Measurements from ENCODE around the gene RASSF8.

Gene RASSF8

DNA sequence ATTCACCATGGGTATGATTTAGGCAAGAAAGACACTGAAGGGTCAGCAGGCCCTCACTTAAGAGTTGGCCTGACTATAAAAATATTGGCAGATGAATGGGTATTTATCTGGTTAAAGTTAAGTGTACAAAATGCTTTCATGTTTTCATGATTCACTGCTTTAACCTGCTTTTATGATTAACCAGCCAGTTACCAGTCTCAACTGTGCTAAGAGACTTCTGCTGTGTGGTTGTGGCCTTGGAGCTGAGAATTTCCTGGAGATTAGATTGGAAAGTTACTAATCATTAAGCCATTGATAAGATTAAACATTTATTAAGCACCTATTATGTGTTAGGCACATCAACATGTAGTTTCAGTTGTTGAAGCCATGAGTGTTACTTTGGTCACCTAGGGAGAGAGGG, 68.9 kb downstream of the RASSF8 start:
- no peak for ATAC-seq (replicated peaks; ENCODE audit: extremely low read depth, poor library complexity, severe bottlenecking)
- Mint-ChIP-seq H3K27me3 (peaks cover 18% of the 10 kb centered on the region), H3K4me1 (no peaks in the 10 kb centered on the region), H3K27ac (ENCODE audit: low read depth) (no peak overlapping the region), H3K9me3 (no peaks in the 10 kb centered on the region), H3K36me3 (ENCODE audit: insufficient read depth) (peaks cover 1% of the 10 kb centered on the region), H3K4me3 (no peak overlapping the region)
- no peak for DNase-seq (ENCODE audit: low spot score in 2 of 2)

GRCh38 chr12:26028953-26029735, 70.7 kb downstream of the RASSF8 start:
- ATAC-seq (replicated peaks; ENCODE audit: extremely low read depth, poor library complexity, severe bottlenecking) (no peak), DNase-seq (ENCODE audit: low spot score in 2 of 2) (no peak)
- Mint-ChIP-seq H3K27me3 (peaks cover 16% of the 10 kb centered on the region), H3K9me3 (no peaks in the 10 kb centered on the region), H3K4me3 (no peak overlapping the region), H3K27ac (ENCODE audit: low read depth) (no peak overlapping the region), H3K36me3 (ENCODE audit: insufficient read depth) (no peaks in the 10 kb centered on the region), H3K4me1 (no peaks in the 10 kb centered on the region)

DNA sequence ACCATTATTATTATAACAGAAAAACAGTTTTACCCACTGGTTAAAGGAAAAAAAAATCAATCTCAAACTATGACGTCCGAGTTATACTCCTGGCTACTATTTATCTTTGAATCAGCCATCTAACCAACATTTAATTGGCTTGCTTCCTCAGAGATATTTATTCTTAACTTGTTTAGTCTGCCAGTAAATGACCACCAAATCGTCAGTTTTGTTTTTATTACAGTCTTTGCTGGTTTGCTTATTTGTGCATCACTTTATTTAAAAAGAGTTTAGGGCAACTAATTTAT, 71.2 kb downstream of the RASSF8 start:
- H3K27me3 Mint-ChIP-seq = peaks cover 19% of the 10 kb centered on the region
- H3K4me3 Mint-ChIP-seq = no peak overlapping the region
- H3K27ac Mint-ChIP-seq (ENCODE audit: low read depth) = no peak overlapping the region
- H3K4me1 Mint-ChIP-seq = no peaks in the 10 kb centered on the region
- H3K36me3 Mint-ChIP-seq (ENCODE audit: insufficient read depth) = no peaks in the 10 kb centered on the region
- DNase-seq (ENCODE audit: low spot score in 2 of 2) = no peak
- no peaks in the 10 kb centered on the region for H3K9me3 Mint-ChIP-seq
- no peak for ATAC-seq (replicated peaks; ENCODE audit: extremely low read depth, poor library complexity, severe bottlenecking)

DNA sequence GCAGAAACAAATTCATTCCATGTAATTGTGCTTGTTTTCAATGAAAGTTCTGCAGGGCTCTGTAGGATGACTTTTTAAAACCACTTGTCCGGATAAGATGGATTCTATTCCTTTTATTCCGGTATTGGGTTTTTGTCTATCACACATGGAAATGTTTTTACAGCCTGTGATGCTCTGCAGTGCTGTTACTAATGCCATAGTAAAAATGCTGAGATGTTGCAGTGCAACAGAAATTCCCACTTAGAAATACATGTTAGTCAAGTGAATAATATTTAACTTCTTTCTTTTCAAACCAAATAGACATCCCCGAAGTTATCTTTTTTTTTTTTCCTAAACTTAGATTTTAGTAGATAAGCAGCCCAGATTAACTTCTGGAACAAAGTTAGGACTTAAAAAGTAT, 71.9 kb downstream of the RASSF8 start:
- Mint-ChIP-seq H3K27ac (ENCODE audit: low read depth) (no peak overlapping the region), H3K9me3 (no peaks in the 10 kb centered on the region), H3K27me3 (peaks cover 19% of the 10 kb centered on the region), H3K36me3 (ENCODE audit: insufficient read depth) (no peaks in the 10 kb centered on the region), H3K4me3 (no peak overlapping the region), H3K4me1 (no peaks in the 10 kb centered on the region)
- ATAC-seq (replicated peaks; ENCODE audit: extremely low read depth, poor library complexity, severe bottlenecking) (no peak), DNase-seq (ENCODE audit: low spot score in 2 of 2) (no peak)

DNA sequence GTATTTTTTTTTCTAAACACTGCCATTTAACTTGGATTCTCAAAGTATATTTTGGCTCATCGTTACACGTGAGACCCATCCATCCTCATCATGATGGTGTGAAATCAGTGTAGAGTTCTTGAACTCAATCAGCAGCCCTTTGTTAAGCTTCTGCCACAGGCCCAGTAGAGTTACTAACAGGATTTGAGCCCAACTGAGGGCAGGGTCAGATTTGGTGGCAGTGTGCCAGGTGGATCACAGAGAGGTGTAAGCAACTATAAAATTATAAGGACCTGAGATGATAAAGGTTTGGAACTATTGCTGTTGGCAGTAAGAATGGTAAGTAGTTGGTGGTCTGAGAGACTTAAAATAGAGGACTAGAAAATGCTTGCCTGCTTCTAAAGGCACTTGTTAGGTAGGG, 72.8 kb downstream of the RASSF8 start:
- no peak overlapping the region for H3K4me3 Mint-ChIP-seq
- no peak overlapping the region for H3K27ac Mint-ChIP-seq (ENCODE audit: low read depth)
- no peaks in the 10 kb centered on the region for H3K9me3 Mint-ChIP-seq
- DNase-seq (ENCODE audit: low spot score in 2 of 2) (no peak), ATAC-seq (replicated peaks; ENCODE audit: extremely low read depth, poor library complexity, severe bottlenecking) (no peak)
- H3K27me3 Mint-ChIP-seq = peaks cover 19% of the 10 kb centered on the region
- no peaks in the 10 kb centered on the region for H3K4me1 Mint-ChIP-seq
- H3K36me3 Mint-ChIP-seq (ENCODE audit: insufficient read depth) = no peaks in the 10 kb centered on the region

DNA sequence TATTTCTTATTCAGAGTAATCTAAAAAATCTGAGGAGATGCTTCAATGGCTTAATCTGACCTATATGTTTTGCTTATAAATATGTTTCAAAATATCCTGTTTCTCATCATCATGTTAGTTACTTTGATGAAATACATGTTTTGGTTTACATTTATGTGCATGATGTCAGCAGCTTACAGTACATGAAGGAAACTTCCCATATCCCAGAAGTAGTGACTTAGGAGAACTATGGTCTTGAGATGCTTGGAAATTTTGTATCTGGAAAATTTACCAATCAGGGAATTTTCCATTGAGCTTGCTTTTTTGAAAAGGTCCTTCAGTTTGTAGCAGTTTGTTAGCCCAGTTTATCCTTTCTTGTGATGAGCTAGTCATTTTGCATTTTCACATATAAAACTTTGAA, 73.3 kb downstream of the RASSF8 start:
- Mint-ChIP-seq H3K36me3 (ENCODE audit: insufficient read depth) (no peaks in the 10 kb centered on the region), H3K27ac (ENCODE audit: low read depth) (no peak overlapping the region), H3K4me3 (no peak overlapping the region), H3K27me3 (peaks cover 19% of the 10 kb centered on the region), H3K9me3 (no peaks in the 10 kb centered on the region), H3K4me1 (no peaks in the 10 kb centered on the region)
- DNase-seq (ENCODE audit: low spot score in 2 of 2) (no peak), ATAC-seq (replicated peaks; ENCODE audit: extremely low read depth, poor library complexity, severe bottlenecking) (no peak)

DNA sequence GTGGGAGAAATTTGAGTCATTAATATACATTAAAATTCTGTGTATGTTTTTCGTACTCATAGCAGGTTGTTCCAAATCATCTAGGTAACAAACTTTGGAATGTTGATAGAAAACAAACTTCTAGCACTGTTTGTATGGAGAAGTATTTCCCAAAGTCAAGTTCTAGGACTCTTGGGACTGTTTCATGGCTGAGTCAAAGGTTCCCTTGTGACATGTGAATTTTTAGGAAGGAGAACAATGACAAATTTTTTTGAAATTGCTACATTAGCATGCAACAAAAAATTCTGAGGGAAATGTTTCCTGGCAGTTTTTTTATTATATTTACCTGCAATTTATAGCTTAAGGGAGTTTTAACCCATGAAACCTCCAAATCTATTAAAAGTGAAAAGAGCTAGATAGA, 73.8 kb downstream of the RASSF8 start:
- ATAC-seq (replicated peaks; ENCODE audit: extremely low read depth, poor library complexity, severe bottlenecking) (no peak), DNase-seq (ENCODE audit: low spot score in 2 of 2) (no peak)
- Mint-ChIP-seq H3K36me3 (ENCODE audit: insufficient read depth) (no peaks in the 10 kb centered on the region), H3K27me3 (peaks cover 19% of the 10 kb centered on the region), H3K27ac (ENCODE audit: low read depth) (no peak overlapping the region), H3K9me3 (no peaks in the 10 kb centered on the region), H3K4me1 (no peaks in the 10 kb centered on the region), H3K4me3 (no peak overlapping the region)

DNA sequence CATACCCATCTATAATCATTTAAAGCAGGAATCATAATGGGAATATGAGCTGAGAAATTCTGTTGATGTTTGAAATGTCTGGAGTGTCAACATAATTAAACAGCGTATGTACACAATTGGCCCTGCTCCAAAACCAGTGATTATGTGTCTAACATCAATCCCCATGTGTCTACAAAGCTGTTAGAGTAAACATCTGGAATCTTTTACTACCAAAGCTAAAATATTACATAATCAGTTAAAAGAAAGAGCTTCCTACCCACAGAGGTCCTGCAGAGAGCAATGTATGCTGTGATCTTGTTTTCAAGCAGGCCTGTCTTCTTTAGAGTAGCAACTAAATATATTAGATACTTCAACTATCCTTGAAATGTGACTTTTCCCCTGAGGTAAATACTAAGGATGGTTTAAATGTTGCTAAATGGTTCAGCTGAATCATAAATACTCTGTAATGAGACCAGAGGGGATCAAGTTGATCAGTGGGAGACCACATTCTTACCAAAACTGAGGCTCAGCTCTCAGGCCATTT, 74.3 kb downstream of the RASSF8 start:
- DNase-seq (ENCODE audit: low spot score in 2 of 2) (no peak), ATAC-seq (replicated peaks; ENCODE audit: extremely low read depth, poor library complexity, severe bottlenecking) (no peak)
- Mint-ChIP-seq H3K27ac (ENCODE audit: low read depth) (no peak overlapping the region), H3K36me3 (ENCODE audit: insufficient read depth) (no peaks in the 10 kb centered on the region), H3K27me3 (peaks cover 19% of the 10 kb centered on the region), H3K4me3 (no peak overlapping the region), H3K4me1 (no peaks in the 10 kb centered on the region), H3K9me3 (no peaks in the 10 kb centered on the region)

DNA sequence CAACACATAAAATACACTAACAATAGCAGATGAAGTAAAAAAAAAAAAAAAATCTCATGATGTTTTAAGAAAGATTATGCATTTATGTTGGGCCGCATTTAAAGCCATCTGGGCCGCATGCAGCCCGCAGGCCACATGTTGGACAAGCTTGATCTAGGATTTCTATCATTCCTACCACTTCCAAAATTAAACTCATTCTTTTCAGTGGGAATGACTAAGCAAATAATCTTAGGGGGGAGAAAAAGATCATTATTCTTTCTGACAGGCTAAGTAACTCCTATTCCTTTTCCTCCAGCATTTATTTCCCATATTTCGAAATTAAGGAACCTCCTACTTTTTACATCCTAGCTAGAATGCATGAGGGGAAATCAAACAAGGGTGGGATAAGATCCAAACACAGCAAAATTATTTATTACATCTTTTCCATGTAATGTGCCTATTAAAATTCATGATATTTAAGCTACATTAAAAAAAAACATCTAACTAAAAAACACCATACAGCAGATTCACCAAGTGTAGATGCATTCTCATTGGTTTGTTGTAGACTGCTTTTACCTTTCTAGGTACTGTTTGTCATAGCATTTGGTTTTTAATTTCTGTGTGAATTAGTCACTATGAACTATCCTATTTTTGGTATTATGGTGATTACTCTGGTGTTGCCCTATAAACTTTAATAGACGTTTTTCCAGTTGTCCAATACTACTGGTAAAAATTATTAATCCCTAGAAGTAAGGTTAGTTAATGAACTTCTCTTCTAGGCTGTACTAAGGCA, 76.1 kb downstream of the RASSF8 start:
- H3K9me3 Mint-ChIP-seq = no peaks in the 10 kb centered on the region
- H3K36me3 Mint-ChIP-seq (ENCODE audit: insufficient read depth) = no peaks in the 10 kb centered on the region
- H3K4me3 Mint-ChIP-seq = no peak overlapping the region
- no peak overlapping the region for H3K27ac Mint-ChIP-seq (ENCODE audit: low read depth)
- no peaks in the 10 kb centered on the region for H3K4me1 Mint-ChIP-seq
- DNase-seq (ENCODE audit: low spot score in 2 of 2) (no peak), ATAC-seq (replicated peaks; ENCODE audit: extremely low read depth, poor library complexity, severe bottlenecking) (no peak)
- H3K27me3 Mint-ChIP-seq = peaks cover 10% of the 10 kb centered on the region

DNA sequence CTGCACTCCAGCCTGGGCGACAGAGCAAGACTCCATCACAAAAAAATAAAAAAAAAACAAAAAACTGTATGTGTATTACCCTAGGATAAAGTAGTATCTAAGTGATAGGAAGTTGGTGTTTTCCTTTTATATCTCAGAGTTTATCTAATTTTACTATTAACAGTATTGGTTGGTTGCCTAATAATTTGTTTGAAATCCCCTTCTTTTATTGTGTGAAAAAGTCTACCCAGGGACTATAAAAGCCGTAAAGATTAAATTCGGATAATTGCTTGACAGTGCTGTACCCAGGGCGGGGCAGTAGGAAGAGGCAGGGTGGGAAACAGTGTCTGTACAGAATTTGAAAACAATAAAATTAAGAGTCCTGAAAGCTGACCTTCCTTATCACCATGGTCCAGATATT, 78.4 kb downstream of the RASSF8 start:
- no peak for ATAC-seq (replicated peaks; ENCODE audit: extremely low read depth, poor library complexity, severe bottlenecking)

GRCh38 chr12:26037615-26038220, 79.2 kb downstream of the RASSF8 start:
- no peaks in the 10 kb centered on the region for H3K4me1 Mint-ChIP-seq
- no peaks in the 10 kb centered on the region for H3K9me3 Mint-ChIP-seq
- no peak overlapping the region for H3K27ac Mint-ChIP-seq (ENCODE audit: low read depth)
- DNase-seq (ENCODE audit: low spot score in 2 of 2) (no peak), ATAC-seq (replicated peaks; ENCODE audit: extremely low read depth, poor library complexity, severe bottlenecking) (no peak)
- no peaks in the 10 kb centered on the region for H3K36me3 Mint-ChIP-seq (ENCODE audit: insufficient read depth)
- no peak overlapping the region for H3K4me3 Mint-ChIP-seq
- peaks cover 12% of the 10 kb centered on the region for H3K27me3 Mint-ChIP-seq

More for the DNA sequence above, 78.4 kb downstream of the RASSF8 start:
- no peak overlapping the region for H3K27ac Mint-ChIP-seq (ENCODE audit: low read depth)
- no peak for DNase-seq (ENCODE audit: low spot score in 2 of 2)
- H3K9me3 Mint-ChIP-seq = no peaks in the 10 kb centered on the region
- H3K4me1 Mint-ChIP-seq = no peaks in the 10 kb centered on the region
- H3K4me3 Mint-ChIP-seq = no peak overlapping the region
- peaks cover 10% of the 10 kb centered on the region for H3K27me3 Mint-ChIP-seq
- no peaks in the 10 kb centered on the region for H3K36me3 Mint-ChIP-seq (ENCODE audit: insufficient read depth)

DNA sequence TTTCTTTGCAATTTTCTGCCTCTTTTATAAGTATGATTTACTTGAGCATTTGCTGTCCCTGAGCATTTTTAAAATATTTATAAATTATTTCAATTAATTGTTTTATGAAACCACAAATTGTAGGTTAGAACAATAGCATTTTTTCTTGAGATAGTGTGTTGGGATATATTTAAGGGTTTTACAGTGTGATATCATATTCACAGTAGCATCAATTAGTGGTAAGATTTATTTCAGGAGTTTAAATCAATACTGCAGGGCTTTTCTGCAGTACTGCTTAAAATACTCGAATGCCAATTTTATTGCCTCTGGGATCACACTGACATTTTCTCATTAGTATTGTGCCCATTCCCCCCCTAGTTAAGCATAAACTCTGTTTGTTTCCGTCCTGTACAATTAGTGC, 84.2 kb downstream of the RASSF8 start:
- peaks cover 2% of the 10 kb centered on the region for H3K36me3 Mint-ChIP-seq (ENCODE audit: insufficient read depth)

More for the DNA sequence above, 84.2 kb downstream of the RASSF8 start:
- Mint-ChIP-seq H3K4me3 (no peak overlapping the region), H3K27ac (ENCODE audit: low read depth) (no peak overlapping the region), H3K4me1 (no peaks in the 10 kb centered on the region), H3K27me3 (peaks cover 24% of the 10 kb centered on the region), H3K9me3 (no peaks in the 10 kb centered on the region)
- no peak for DNase-seq (ENCODE audit: low spot score in 2 of 2)
- ATAC-seq (replicated peaks; ENCODE audit: extremely low read depth, poor library complexity, severe bottlenecking) = no peak
